ENCODE measurements around the gene HIF3A.
"Not testable (repeated sequence)": the region's sequence is repeated elsewhere in the genome, so short reads cannot be mapped to it uniquely, and the experiment has no call there.

The HIF3A gene

GRCh38 chr19:46296722-46297461, at the start of gene HIF3A:
Gene HIF3A, plus strand, starts transcription at chr19:46297042. Its CDS starts 35 bp downstream, at chr19:46297077.
- DNase-seq (ENCODE audit: low spot score): peak; percentile 29

DNA sequence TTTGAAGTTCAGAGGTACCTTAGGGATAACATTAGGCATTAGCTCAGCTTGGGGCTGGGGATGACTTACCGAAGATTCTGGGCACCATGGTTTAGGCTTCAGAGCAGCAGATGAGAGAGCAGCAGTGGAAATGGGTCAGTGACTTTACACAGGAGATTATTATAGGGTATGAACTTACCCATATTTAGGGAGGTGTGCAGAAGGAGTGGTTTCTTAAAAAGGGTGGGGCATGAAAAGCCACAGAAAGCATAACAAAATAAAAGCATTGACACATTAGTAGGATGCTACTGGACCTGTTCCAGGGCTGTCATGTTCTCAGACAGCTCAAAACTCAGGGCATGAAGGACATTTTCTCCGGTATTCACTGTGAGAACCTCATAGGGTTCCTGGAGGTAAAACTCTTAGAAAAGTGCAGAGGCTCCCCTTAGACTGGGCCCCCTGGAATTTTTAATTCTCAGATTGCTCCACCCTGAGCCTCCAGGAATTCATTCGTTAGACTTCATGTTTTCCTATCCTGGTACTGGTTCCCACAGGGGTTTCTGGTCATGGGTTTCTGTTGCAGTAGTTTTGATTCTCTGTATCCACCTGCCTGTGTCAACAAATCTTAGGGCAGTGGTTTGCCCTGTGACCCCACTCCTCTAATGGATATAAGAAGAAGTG, 46.6 kb upstream of the HIF3A start:
- no peak for DNase-seq (ENCODE audit: low spot score)

- no peak for DNase-seq (ENCODE audit: low spot score)
These were observed 45.4 kb upstream of the HIF3A start for GRCh38 chr19:46251416-46251815.

DNA sequence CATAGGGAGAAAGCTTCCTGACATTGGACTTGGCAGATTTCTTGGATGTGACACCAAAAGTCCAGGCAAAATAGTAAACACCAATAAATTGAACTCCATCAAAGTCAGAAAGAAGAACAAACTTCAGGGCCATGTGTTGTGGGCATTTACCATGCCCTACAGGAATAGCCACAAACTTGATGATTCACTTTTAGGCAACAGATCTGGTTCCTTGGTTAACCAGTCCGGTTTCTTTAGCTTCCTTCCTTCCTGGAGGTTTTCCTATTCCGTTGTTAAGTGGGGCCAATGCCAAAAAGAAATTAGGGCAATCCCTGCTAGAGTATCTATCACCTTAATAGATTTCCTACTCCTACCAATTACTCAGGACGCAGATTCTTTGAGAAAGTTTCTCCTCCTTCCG, 42.1 kb upstream of the HIF3A start:
- no peak for DNase-seq (ENCODE audit: low spot score)

- no peak for DNase-seq (ENCODE audit: low spot score)
These were observed 40.0 kb upstream of the HIF3A start for GRCh38 chr19:46256855-46257254.

GRCh38 chr19:46261501-46261900, 35.3 kb upstream of the HIF3A start:
- DNase-seq (ENCODE audit: low spot score): not testable (repeated sequence)

- DNase-seq (ENCODE audit: low spot score): not testable (repeated sequence)
These were observed 34.1 kb upstream of the HIF3A start for GRCh38 chr19:46262684-46263296.

GRCh38 chr19:46264801-46265200, 32.0 kb upstream of the HIF3A start:
- DNase-seq (ENCODE audit: low spot score): not testable (repeated sequence)

DNA sequence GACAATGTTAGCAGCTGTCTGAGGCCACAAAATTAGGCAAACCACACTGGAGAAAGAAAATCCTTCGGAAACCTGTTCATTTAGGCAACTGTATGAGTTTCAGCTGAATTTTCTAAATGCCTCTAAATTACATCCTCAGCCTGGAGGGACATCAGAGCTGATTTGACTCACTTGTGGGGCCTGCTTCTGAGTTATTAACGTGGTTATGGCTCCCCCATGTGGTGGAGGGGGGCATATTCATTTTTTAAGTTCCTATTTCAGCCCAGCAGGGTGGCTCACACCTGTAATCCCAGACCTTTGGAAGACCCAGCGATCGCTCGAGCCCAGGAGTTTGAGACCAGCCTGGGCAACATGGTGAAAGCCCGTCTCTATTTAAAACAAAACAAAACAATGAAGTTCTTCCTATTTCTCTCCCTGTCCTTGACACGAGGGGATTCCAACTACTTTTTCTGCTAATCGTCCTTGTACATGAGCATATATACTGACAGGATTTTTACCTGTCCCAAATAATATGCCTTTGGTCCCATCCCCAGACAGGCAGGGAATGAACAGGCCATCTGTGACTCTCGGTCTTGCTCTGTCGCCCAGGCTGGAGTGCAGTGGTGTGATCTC, 31.5 kb upstream of the HIF3A start:
- DNase-seq (ENCODE audit: low spot score): peak; percentile 84

DNA sequence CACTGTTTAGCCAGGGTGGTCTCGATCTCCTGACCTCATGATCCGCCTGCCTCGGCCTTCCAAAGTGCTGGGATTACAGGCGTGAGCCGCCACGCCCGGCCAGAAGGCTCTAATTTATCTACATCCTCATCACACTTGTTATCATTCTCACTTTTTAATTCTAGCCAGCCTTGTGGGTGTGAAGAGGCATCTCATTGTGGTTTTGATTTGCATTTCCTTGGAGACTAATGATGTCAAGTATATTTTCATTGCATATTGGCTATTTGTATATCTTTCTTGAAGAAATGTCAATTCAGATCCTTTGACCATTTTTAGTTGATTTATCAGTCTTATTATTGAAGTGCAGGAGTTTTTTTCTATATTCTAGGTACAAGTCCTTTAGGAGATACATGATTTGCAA, 27.7 kb upstream of the HIF3A start:
- no peak for DNase-seq (ENCODE audit: low spot score)

GRCh38 chr19:46270521-46271256, 26.2 kb upstream of the HIF3A start:
- DNase-seq (ENCODE audit: low spot score): no peak

- DNase-seq (ENCODE audit: low spot score): no peak
These were observed 25.2 kb upstream of the HIF3A start for GRCh38 chr19:46271481-46272197.

- not testable (repeated sequence) for DNase-seq (ENCODE audit: low spot score)
These were observed 22.9 kb upstream of the HIF3A start for GRCh38 chr19:46273931-46274330.

DNA sequence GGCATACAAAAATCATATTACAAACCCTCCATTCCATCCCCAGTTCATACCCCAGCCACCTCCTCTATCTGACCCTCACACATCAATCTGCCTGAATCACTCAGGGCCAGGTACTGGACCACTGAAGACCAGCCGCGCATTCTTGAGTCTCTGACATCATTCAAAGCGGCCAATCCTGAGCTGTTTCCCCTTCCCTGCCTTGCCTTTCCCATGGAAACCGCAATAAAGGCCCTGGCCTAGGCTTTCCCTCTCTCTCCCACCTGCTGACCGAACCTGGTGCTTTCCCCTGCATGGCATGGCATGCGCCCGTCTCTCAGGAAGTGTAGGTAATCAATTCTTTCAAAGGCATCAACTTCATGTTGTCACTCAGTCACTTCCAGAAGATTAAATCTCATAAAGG, 17.7 kb upstream of the HIF3A start:
- DNase-seq (ENCODE audit: low spot score): no peak

DNA sequence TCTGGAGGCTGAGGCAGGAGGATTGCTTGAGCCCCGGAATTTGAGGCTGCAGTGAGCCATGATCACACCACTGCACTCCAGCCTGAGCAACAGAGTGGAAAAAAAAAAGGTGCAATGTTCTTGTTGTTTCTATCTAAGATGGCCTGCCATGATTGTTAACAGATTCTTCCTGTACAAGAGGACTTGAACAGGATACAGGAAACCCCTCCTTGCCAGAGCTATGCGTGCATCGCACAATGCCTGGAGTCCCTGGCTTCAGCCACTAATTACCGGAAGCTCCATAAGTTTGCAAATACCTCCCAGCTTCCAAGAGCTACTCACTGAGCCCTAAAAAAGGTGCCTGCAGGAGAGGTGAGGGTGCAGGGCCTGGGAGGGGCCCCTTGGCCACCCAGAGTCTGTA, 13.1 kb upstream of the HIF3A start:
- DNase-seq (ENCODE audit: low spot score): no peak

GRCh38 chr19:46284635-46285034, 12.2 kb upstream of the HIF3A start:
- no peak for DNase-seq (ENCODE audit: low spot score)

GRCh38 chr19:46287585-46287984, 9.3 kb upstream of the HIF3A start:
- DNase-seq (ENCODE audit: low spot score): no peak

- DNase-seq (ENCODE audit: low spot score): no peak
These were observed 7.8 kb upstream of the HIF3A start for GRCh38 chr19:46288896-46289588.

DNA sequence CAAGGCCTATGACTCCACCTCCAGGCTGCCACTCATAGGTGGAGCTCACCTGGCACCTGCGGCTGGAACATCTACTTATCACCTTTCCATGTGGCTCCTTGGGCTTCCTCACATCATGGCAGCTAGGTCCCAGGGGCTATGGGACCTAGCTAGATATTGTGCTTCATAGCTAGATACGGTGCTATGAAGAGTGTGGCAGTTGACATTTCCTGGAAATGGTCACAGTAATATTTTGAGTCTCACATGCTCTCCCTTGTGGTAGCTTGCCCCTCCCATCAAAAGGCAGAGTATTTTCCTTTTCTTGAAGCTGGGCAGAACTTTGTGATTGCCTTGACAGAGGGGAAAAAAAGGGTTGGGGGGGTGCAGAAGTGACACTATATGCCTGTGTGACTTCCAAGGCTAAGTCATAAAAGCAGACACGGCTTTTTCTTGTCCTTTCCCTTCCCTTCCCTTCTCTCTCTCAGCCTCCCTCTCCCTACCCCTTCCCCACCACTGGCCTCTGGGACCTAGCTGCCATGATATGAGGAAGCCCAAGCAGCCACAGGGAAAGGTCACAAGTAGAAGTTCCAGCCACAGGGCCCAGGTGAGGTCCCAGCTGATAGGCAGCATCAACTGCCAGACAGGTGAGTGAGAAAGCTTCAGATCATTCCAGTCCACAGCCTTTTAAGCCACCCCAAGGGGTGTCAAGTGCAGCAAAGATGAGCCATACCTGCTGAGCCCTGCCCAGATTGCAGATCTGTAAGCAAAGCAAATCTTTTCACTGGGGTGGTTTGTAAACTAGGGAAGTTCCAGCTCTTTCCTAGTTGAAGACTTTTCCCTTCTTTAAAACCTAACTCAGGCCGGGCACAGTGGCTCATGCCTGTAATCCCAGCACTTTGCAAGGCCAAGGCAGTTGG, 6.9 kb upstream of the HIF3A start:
- DNase-seq (ENCODE audit: low spot score): no peak

DNA sequence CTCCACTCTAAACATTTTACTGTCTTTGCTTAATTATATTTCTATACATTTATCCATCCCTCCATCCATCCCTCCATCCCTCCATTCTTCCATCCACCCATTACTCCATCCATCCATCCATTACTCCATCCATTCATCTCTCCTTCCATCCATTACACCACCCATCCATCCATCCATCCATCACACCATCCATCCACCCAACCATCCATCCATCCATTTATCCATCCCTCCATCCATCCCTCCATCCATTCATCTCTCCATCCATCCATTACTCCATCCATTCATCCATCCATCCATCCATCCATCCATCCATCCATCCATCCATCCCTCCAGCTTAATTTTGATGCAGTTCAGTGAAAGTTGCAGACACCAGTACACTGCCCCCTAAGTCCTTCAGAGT, 5.0 kb upstream of the HIF3A start:
- DNase-seq (ENCODE audit: low spot score): no peak

Measured in pons (tissue), 1 donor.